ENCODE results near the gene ANHX.
"Not testable (repeated sequence)": the region's sequence is repeated elsewhere in the genome, so short reads cannot be mapped to it uniquely, and the experiment has no call there.

Gene ANHX

DNA sequence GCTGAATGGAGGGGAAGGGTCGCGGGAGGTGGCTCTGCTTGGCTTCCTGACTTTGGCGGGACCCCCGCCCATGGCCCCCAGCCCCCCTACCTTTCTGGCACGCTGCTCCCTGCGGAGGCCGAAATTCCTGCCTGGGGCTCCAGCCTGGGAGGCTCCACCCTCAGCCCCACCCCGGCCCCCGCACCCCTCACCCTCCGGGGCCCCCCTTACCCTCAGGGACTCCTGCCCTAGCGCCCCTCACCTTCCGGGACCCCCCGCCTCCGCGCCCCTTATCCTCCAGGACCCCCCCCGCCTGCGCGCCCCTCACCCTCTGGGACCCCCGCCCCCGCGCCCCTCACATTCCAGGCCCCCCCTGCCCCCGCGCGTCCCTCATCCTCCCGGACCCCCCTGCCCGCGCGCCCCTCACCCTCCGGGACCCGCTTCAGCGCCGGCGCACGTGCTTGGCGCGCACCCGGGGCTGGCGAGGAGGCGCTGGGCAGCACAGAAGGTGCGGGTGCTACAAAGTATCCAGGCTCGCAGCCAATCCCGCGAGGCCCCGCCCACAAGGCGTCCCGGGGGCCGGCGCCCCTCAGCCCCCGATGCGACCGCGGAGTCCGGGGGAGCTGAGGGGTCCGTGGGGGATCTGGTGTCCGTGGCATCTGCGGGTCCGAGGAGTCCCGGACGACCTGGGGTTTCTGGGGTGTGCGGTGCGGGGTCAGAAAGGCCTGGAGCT lies at the start of gene ANHX:
Gene ANHX, minus strand, starts transcription at position 477 of the 712 bp plus-strand sequence. CDS start 1,521 bp downstream, outside the sequence.
- no peak within 1 kb of the TSS for H3K4me3 ChIP-seq (ENCODE audit: low read length)
- TF ChIP-seq, protein P1, sequence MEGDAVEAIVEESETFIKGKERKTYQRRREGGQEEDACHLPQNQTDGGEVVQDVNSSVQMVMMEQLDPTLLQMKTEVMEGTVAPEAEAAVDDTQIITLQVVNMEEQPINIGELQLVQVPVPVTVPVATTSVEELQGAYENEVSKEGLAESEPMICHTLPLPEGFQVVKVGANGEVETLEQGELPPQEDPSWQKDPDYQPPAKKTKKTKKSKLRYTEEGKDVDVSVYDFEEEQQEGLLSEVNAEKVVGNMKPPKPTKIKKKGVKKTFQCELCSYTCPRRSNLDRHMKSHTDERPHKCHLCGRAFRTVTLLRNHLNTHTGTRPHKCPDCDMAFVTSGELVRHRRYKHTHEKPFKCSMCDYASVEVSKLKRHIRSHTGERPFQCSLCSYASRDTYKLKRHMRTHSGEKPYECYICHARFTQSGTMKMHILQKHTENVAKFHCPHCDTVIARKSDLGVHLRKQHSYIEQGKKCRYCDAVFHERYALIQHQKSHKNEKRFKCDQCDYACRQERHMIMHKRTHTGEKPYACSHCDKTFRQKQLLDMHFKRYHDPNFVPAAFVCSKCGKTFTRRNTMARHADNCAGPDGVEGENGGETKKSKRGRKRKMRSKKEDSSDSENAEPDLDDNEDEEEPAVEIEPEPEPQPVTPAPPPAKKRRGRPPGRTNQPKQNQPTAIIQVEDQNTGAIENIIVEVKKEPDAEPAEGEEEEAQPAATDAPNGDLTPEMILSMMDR (conservative IDR thresholded peaks at IDR 0.05; ENCODE audit: low read depth, low read length) = no peak
- DNase-seq (ENCODE audit: low read depth) = no peak

DNA sequence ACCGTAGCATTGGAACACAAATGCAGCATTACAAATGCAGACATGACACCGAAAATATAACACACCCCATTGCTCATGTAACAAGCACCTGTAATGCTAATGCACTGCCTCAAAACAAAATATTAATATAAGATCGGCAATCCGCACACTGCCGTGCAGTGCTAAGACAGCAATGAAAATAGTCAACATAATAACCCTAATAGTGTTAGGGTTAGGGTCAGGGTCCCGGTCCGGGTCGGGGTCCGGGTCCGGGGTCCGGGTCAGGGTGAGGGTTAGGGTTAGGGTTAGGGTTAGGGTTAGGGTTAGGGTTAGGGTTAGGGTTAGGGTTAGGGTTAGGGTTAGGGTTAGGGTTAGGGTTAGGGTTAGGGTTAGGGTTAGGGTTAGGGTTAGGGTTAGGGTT lies 29.0 kb upstream of the ANHX start:
- H3K4me3 ChIP-seq (ENCODE audit: low read length); DNase-seq (ENCODE audit: low read depth): not testable (repeated sequence)

DNA sequence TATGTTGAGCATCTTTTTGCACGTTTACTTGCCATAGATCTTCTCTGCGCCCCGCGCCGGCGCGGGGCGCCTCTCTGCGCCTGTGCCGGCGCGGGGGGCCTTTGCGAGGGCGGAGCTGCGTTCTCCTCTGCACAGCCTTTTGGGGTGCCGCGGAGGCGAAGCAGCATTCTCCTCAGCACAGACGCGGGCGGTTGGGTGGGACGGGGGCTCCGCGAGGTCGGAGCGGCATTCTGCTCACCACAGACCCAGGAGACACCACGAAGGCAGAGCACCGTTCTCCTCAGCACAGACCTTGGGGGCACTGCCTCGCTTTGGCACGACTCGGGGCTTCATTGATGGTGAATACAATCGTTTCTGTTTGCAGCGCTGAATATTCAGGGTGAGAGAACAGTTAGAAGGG lies 28.5 kb upstream of the ANHX start:
- H3K4me3 ChIP-seq (ENCODE audit: low read length) = no peak overlapping the region
- DNase-seq (ENCODE audit: low read depth) = no peak
- TF ChIP-seq, protein P1 (conservative IDR thresholded peaks at IDR 0.05; ENCODE audit: low read depth, low read length) = no peak

DNA sequence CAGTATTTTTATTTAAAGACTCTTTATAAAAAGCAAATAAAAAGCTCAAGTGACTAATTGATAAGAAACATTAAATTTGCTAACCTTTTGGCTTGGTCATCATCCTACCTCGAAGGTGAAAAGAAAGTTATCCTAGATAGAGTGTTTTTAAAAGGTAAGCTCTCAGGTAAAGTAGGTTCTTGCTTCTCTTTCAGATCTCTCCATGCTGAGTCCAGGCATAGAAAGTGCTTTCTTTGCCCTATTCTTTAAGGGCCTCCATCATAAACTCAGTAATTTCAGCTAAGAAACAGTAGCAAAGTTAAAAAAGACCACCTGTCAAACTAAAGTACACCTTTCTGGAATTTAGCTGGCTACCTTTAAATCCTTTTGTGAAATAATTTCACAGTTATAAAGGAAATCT lies 20.6 kb upstream of the ANHX start:
- TF ChIP-seq, protein P1 (conservative IDR thresholded peaks at IDR 0.05; ENCODE audit: low read depth, low read length) = no peak
- H3K4me3 ChIP-seq (ENCODE audit: low read length) = no peak overlapping the region
- DNase-seq (ENCODE audit: low read depth) = no peak

DNA sequence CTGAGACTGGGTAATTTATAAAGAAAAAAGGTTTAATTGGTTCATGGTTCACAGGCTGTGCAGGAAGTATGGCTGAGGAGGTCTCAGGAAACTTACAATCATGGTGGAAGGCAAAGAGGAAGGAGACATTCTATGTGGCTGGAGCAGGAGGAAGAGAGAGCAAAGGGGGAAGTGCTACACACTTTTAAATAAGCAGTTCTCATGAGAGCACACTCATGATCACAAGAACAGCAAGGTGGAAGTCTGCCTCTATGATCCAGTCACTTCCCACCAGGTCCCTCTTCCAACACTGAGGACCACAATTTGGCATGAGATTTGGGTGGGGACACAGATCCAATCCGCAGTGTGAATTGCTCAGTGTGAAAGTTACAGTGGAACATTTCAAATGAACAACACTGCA lies 20.2 kb upstream of the ANHX start:
- not testable (repeated sequence) for H3K4me3 ChIP-seq (ENCODE audit: low read length); DNase-seq (ENCODE audit: low read depth)

DNA sequence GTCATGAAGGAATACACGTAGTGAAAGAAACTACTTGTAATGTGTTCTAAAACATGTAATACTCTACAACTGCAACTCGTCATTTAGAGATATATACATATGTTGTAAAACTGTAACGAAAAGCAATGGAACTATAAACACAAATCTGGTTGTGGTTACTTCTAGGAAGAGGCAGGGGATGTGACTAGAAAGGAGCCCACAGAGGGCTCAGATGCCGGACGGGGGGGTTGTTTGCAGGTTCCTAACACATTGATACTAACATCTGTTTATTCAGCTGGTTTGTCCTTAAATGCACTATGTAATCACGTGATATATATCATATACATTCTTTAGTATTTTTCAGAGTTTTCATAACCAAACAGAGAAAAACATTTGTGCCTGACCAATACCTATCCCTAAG lies 16.1 kb upstream of the ANHX start:
- DNase-seq (ENCODE audit: low read depth) = no peak
- TF ChIP-seq, protein P1 (conservative IDR thresholded peaks at IDR 0.05; ENCODE audit: low read depth, low read length) = no peak
- no peak overlapping the region for H3K4me3 ChIP-seq (ENCODE audit: low read length)

DNA sequence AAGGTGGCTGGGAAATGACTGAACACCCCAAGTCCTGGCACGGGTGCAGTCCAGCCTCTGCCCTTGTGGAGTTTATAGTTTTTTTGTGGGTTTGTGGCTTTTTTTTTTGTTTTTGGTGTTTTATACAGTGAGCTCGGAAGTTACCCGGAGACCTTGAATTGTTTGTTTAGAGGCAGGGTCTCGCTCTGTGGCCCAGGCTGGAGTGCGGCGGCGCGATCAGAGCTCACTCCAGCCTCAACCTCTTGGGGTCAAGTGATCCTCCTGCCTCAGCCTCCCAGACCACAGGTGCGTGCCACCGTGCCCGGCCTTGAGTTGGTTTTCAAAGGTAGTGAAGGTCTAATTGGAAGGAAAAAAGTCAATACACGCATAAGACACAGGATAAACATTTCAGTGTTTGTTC lies 879 bp upstream of the ANHX start:
- H3K4me3 ChIP-seq (ENCODE audit: low read length) = no peak overlapping the region
- TF ChIP-seq, protein P1 (conservative IDR thresholded peaks at IDR 0.05; ENCODE audit: low read depth, low read length) = no peak
- DNase-seq (ENCODE audit: low read depth) = no peak

DNA sequence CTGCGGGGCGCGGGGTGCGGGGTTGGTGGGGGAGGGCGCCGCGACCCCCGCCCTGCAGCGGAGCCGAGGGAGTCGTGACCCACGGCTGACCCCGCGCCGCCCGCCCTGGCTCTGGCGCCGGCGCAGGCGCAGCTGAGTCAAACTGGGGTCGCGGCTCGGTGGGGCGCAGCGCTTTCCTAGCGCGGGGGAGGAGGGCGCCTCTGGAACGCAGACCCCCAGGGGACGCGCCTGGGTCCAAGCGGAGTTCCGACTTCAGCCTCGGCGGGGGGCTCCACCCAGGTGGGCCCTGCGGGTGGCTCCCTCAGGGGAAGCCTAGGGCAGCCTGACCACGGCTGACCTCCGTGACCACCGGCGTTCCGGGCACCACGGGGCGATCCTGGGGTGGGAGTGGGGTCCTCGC lies 467 bp upstream of the ANHX start:
- DNase-seq (ENCODE audit: low read depth) = no peak
- TF ChIP-seq, protein P1 (conservative IDR thresholded peaks at IDR 0.05; ENCODE audit: low read depth, low read length) = no peak
- H3K4me3 ChIP-seq (ENCODE audit: low read length) = no peak overlapping the region
